Right lung (tissue), 5 donors: Measurements from ENCODE around the gene ARHGEF17. TPM values are rescaled to one million over a fixed set of nuclear protein-coding genes. Genes with fewer than 3 reads are reported as not detected.

Experiments
- DNase-seq, 2 donors: peaks; one replicate each; pipeline ENCODE4 v3.0.0-alpha.2; 2013
- polyA plus RNA-seq, 5 donors: library from polyadenylated mRNA; unstranded; fragments of 120-200 nt; gene quantifications; one replicate each; pipeline versions ENCODE4 v1.2.1 to v1.2.3, GENCODE V29; 2013; ENCODE audit warnings: inconsistent platforms in 1 of 5, low replicate concordance in 1 of 5; ENCODE audit not compliant: insufficient read length in 5 of 5, insufficient read depth in 1 of 5

ARHGEF17 gene
- polyA plus RNA-seq, 5 donors, result 54.0 to 91.6 (median 85.9) TPM

- no peak for DNase-seq
Observed at GRCh38 chr11:73404506-73405145, 96.5 kb downstream of the ARHGEF17 start.

GRCh38 chr11:73405146-73405510, 97.1 kb downstream of the ARHGEF17 start:
- DNase-seq, result no peak

- DNase-seq, result no peak
Observed at GRCh38 chr11:73406131-73406530, 98.1 kb downstream of the ARHGEF17 start.

- no peak for DNase-seq
Observed at GRCh38 chr11:73406619-73407018, 98.5 kb downstream of the ARHGEF17 start.

- DNase-seq, result no peak
Observed at GRCh38 chr11:73409431-73409830, 101.4 kb downstream of the ARHGEF17 start.

GRCh38 chr11:73410627-73411026, 102.6 kb downstream of the ARHGEF17 start:
- no peak for DNase-seq

GRCh38 chr11:73411031-73411430, 103.0 kb downstream of the ARHGEF17 start:
- DNase-seq, result no peak

GRCh38 chr11:73412308-73412707, 104.2 kb downstream of the ARHGEF17 start:
- no peak for DNase-seq

- DNase-seq, result no peak
Observed at GRCh38 chr11:73413256-73413655, 105.2 kb downstream of the ARHGEF17 start.

GRCh38 chr11:73414977-73415651, 107.0 kb downstream of the ARHGEF17 start:
- DNase-seq, result no peak

- DNase-seq, result no peak
Observed at GRCh38 chr11:73415854-73416615, 108.0 kb downstream of the ARHGEF17 start.

- DNase-seq, result no peak
Observed at GRCh38 chr11:73416786-73417185, 108.7 kb downstream of the ARHGEF17 start.

Other genes with a start within 250 kb of the ARHGEF17 start
- 10 to 100 TPM; 37.4 to 51.9 (median 48.5) TPM for gene FCHSD2, start 166.0 kb upstream of the ARHGEF17 start, polyA plus RNA-seq
- 1 to 10 TPM in 3 of 5 donors, under 1 TPM in 2; 0.86 to 1.5 (median 1.1) TPM for gene P2RY2, start 90.0 kb upstream of the ARHGEF17 start, polyA plus RNA-seq
- gene P2RY6, start 35.9 kb upstream of the ARHGEF17 start, polyA plus RNA-seq, result 1 to 10 TPM; 1.2 to 2.7 (median 1.8) TPM
- gene RELT, start 68.1 kb downstream of the ARHGEF17 start, polyA plus RNA-seq, result 1 to 10 TPM; 2.9 to 4.8 (median 3.4) TPM